GM21825 (cell line): ENCODE results near the gene NUDT22.

ENCODE experiments used
- ATAC-seq: cut with Tn5 transposase; IDR thresholded peaks from one replicate; pipeline ENCODE4 v1.9.1; 2021; ENCODE audit warnings: mild to moderate bottlenecking, moderate library complexity; ENCODE audit not compliant: unreplicated experiment

NUDT22 gene

DNA sequence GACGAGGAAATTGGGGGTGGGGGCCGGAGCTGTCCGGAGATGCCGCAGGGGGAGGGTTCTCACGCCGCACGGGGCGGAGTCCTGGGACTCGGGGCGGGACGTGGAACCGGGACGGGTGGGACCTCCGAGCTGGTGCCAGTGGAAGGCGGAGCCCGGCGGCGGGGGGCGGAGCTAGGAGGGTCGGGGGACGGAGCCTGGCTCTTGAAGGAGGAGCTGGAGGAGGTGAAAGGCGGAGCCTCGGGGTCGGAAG is 15.1 kb downstream of the NUDT22 start:
- peak; percentile 59 for ATAC-seq

DNA sequence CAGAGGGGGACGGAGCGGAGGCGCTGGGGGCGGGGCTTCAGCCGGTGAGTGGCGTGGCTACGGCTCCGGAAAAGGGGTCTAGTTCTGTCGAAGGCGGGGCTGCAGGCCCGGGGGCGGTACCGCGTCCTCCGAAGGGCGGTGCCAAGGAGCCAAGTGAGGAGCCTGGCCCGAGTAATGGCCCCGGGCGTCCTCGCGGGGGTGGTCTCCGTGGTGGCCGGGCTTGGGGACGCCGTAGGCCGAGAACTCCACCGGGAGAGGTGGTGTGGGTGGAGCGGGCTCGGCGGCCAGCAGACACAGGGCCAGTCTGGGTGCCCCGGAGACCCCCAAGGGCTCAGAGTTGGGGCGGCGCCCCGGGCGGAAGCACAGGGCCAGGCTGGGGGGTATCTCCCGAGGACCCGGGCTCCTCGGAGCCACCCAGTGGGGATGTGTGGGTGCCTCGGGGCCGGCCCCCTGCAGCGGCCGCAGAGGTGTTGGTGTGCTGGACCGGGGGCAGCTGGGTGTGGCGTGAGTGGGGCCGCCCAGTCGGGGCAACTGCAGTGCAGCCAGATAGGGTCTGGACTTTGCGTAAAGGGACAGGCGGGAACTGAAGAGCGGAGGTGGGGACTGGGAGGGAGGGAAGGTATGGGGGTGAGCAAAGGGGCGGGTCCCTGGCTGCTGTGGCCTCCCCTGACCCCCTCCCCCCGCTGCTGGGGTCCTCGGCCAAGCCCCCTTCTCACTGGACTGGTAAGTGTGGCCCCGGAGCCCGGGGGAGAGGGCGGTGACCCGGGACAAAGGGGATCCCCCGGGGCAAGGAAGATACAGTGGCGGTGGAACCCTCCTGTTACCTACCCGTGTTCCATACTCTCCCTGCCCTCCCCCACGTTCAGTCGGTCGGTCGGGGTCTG is 15.7 kb downstream of the NUDT22 start:
- peak; percentile 56 for ATAC-seq

DNA sequence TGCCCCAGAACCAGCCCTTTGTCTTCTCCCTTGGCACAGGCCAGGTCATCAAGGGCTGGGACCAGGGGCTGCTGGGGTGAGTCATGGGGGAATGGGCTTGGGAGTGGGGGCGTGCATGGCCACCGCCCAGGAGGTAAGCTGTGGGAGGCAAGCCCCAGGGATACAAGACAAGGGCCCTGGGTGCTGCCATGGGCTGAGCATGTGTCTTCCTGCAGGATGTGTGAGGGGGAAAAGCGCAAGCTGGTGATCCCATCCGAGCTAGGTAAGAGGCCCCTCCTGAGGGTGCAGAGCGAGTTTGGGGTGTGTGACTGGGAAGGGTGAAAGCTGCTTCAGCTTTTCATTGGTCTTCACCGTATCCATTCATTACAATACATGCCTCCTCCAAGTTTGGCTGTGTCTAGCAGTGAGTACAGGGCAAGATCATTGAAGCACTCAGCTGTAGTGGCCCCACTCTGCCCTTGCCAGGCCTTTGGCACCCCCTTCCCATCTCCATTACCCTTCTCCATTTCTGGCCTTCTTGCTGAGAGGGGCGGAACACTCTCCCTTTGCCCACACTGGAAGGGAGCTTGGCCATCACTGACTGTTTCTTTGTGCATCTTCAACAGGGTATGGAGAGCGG is 17.3 kb downstream of the NUDT22 start:
- no peak for ATAC-seq

DNA sequence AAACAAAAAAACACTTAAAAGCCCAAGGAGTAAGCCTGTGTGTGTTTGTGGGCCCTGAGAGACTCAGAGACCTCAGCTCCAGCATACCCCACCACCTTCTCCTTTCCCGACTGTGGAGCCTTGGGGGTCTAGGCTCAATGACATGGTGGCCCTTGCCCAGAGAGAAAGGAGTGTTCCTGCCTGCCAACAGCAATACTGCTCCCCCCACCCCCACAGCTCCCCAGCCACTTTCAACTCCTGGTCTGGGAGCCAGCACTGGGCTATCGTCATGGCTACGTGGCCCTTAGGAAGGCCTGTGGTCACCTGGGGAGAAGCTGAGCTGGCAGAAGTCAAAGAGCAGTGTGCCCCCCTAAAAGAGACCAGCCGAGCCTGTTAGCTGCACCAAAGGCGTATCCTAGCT is 18.0 kb downstream of the NUDT22 start:
- no peak for ATAC-seq

DNA sequence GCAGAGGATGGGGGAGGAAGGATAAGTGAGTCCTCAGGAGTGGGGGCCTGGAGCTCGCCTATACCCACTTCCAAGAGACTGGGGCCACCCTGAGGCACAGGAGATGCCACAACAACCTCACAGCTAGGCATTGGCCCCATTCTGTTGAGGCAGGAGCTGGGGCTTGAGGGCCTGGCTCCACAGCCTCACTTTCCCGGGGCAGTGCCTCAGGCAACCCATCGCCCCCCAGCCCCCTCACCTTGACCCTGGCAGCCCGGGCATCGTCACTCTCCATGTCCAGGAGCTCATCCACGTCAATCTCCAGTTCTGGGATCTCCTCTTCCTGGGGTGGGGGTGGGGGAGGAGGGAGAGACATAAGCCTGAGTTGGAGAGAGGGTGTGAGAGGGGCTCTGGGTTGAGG is 18.9 kb downstream of the NUDT22 start:
- no peak for ATAC-seq

DNA sequence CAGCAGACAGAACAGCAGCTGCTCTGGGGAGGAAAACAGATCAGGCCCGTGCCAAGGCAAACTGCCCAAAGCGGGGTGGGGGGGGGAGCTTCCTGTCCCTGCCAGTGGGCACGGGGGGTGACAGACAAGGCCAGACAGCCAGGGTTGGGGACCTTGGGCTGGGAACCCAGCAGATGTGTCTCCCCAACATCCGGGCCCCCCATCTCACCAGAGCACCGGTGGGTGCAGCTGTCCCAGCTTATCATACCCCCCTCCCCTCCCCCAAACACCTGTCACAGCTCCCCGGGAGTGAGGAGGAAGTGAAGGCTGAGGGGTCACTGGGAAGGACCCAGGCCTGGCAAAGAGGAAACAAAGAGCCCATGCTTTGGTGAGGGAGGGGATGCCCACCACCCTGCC is 19.3 kb downstream of the NUDT22 start:
- ATAC-seq, result no peak

DNA sequence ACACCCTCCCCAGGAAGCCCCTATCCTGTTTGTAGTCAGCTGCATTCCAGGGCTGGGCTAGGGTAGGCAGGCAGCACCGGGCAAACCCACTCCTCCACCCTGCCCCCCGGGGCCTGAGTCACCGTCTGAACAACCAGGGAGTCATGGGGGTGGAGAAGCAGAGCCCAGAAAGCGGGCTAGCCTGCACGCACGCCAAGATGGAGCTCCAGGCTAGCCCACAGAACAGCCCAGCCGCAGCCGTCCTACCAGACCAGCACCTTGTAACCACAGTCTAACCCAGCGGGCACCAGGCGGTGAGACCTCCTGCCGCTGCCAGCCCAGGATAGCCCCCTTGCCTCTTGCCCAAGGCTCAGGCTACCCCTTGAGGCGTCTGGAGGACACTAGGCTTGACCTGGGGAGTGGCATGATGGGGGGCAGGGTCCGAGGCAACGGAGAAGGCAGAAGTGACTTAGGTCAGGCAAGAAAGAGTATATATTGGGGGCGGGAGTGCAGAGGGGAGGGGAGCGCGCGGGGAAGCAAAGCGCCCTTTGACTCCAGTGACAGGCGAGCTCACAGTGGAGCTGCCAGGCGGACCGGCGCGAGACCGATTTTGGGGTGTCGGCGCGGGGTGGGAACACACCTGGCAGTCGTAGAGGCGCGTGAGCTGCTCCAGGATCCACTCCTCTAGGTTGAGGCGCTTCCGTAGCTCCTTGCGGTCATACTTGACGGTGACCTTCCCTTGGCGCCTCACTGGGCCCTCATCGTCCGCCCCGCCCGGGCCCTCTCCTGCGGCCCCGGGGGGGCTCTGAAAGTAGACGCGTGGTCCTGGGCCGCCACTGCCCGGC is 19.9 kb downstream of the NUDT22 start:
- no peak for ATAC-seq

DNA sequence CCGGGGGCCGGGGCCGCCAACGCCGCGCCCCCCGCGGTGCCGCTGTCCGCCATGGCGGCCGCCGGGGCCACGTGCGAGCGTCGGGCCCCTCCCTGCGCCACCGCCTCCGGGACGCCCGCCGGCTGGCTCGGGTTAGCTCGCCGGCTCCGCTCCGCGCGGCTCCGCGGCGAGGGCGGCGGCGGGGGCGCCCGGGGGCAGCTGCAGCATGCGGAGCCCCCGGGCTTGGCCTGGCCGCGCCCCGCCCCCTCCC is 20.5 kb downstream of the NUDT22 start:
- peak; percentile 5 for ATAC-seq

DNA sequence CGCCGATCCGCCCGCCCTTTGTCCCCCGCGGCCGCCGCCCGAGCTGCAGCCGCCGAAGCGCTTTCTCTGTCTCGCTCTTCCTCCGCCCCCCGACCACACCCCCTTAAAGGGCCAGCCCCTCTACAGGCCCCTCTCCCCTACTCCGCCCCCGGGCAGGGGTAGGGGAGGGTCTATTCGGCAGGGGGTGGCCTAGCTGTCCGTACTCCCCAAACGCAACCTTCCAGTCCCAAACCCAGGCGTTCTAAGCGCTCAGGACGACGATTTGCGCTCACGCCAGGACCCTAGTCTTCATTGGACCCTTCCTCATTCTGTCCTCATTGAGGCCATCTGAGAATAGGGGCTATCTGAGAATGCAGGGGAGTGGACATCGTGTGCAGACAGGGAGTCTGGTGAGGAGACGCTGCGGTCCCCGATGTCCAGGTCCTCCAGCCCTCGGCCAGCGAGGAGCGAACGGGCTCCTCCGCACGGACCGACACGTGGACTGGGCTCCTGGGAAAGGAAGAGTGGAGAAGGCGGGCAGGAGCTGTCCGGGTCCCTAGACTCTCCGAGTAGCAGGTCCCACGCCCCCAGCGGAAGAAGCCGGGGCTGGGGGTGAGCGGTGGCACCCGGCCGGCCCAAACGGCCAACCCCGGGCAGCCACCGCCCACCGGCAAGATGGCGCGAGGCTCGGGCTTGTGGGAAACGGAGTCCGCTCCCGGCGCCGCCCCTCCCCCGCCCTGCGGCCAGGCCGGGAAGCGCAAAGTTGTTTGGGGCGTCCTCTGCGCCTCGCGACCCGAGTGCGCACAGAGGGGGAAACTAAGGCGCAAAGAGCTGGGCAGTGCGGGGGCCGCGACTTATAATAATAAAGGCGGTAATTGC is 21.0 kb downstream of the NUDT22 start, which contains the start of gene PPP1R14B:
TSS of gene PPP1R14B (minus strand) at position 73 of the 858 bp plus-strand sequence. CDS start 270 bp downstream, outside the sequence.
- ATAC-seq, result peak; percentile 28

DNA sequence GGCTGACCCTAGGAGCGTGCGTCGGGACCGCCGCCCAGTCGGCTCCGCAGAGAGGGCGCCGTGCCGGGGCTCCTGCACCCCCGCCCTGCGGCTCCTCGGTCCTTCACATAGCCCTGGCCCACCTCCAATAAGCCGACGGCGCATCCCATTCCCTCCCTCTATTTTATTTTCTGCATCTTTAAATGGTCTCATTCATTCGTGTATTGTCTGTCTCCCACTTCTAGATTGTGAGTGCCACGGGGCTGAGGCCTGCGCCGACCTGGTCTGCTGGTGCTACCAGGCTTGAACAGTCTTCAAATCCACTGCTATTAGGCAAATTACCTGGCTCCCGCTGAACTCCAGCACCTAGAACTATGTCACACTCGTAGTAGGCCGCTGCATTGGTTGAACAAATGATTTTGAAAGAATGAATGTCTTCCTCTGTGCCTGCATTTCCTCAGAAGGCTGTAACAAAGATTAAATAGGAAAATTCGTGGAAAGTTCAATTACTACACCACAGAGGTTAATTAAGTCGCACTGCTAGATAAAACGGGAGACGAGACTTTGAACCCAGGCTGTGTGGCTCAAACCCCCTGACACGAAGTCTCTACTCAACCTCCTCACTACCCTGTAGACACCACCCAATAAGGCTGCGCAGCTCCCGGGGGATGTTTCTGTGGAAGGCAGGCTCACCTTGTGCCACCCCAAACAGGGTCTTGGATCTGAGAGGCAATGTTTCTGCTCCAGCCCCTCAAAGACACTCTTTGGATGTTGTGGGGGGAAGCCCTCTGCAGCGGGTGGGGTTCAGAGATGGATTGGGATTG is 21.9 kb downstream of the NUDT22 start:
- no peak for ATAC-seq

DNA sequence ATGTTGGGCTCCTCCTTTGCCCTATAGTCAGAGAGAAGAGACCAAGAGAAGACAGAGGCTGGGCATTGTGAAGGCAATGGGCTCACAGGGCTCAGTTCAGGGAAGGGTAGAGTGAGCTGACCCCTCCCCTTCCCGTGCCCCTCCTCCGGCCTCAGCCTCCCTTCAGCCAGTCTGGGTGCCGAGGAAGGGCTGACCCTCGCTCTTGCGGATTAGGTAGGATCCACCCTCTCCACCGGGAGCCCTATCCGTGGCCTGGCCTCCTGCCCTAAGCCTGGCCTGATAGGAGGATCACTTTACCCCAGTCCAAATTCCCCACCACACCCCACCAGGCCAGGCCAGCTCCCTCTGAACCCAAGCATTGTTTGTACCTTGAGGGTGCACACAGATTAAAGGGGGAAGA is 22.5 kb downstream of the NUDT22 start:
- ATAC-seq, result no peak

DNA sequence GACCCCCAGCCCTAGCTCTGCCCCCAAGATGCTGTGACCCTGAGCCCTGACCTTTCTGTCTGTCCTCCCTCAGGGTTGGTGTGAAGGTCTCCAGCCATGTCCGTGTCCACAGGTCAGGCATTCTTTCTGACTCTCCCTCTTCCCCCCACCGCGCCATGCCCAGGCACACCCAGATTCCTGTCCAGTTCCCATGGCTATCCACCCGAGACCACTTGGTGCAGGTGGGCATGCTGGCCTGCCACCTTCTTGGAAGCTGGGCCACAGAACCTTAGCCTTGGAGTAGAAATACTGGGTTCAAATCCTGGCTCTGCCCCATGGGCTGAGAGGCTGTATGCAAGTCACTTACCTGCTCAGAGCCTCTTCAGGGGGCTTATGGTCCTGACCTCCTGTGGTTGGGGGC is 23.0 kb downstream of the NUDT22 start:
- no peak for ATAC-seq

DNA sequence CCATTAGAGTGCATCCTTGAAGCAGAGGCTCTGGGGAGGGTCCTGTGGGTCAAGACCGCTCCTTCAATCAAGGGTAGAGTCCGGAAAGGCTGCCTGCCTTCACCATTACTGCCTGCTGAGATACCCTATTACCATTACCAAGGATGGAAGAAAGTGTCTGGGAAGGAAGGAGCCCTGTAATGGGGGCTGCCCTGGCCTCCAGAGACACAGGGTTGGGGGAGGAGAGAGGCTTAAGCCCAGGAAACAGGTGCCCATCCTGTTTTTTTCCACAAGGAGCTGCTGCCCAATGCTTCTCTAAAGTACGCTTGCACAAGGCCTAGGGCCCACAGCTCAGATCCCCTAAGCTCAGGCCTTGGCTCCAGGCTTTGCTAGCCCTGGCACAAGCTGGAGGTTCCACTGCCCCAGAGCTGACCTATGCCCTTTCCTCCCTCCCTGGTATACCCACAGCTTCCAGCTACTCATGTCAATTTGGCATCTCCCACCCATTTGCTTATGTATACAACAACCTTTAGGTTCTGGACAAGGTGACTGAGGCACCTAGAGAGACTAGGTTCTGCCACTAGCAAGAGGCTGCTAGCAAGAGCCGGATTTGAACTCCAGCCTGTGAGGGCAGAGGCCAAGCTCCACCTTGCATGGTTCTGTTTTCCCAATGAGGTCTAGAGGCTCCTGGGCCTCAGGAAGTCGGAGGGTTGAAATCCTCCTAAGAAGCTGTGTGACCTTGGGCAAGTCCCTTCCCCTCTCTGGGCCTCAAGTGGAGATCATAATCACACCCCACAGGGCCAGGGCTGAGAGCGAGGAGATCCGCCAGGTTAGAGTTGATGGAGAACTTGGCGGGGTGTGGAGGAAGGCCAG is 23.7 kb downstream of the NUDT22 start:
- no peak for ATAC-seq

DNA sequence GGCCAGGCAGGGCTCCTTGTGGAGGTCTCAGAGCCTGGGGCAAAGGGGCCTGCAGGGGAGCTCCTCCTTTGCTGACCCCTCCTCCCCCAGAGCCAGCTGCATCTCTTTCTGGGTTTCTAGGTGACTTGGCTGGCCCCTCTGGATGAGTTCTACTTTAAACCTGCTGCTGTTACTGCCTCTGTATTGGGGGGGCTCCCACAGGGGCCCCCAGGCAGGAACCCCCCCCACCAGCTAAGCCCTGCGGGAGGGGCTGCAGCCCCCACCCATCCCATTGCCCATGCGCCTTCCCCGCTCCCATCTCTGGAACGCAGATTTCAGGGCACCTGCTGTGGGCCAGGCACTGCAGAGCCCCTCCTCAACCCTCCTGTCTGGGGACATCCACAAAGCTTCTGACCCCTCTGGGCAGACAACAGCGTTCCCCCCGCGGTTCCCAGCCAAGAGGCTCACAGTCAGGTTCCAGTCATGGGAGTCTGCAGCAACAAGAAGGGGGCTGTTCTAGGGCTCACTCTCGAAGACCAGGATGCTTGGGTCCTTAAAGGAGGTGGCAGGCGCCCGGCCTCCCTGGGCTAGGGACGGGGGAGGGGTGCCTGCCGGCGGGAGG is 24.4 kb downstream of the NUDT22 start:
- no peak for ATAC-seq

DNA sequence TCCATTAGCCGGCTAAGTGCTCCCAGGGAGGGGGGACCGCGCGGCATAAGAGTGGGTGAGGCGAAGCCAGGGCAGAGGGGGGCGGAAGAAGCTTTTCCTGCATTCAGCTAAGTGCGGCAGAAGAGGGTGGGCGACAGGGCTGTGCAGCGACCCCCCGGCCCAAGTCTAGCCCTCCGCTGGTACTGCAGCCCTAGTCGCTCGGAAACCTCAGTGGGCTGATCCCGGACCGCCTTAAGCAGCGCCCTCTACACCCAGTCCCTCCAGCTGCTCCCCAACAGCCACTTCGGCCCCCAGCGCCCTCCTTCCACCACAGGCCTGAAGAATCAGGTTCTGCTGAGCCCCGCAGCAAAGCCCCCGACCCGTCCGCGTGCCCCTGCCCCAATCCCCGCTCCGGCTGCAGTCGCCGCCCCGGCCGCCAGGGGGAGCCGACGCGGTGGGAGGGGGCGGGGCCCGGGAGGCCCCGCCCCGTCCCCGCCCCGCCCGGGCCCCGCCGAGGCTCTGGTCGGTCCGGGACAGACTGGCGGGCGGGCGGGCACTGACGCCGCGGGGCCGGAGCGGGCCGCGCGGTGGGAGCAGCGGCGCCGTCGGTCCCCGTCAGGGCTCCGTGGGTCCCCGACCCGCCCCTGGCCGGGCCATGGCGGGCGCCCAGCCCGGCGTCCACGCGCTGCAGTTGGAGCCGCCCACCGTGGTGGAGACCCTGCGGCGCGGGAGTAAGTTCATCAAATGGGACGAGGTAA is 25.1 kb downstream of the NUDT22 start, which contains the start of gene PLCB3:
TSS of gene PLCB3 (plus strand) at position 515 of the 737 bp plus-strand sequence. CDS start at position 635, 120 bp downstream.
- ATAC-seq, result peak; percentile 38

DNA sequence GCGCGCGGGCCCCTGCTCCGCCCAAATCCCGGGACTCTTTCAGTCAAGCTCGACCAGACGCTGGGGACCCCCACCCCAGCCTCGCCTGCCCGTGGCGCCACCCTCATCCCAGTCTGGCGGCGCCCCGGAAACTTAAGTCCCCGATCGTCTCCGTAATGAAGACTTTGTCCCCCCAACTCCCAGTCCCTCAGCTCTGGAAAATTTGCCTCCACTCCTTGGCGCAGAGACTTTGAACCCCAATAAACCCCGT is 25.6 kb downstream of the NUDT22 start:
- no peak for ATAC-seq

DNA sequence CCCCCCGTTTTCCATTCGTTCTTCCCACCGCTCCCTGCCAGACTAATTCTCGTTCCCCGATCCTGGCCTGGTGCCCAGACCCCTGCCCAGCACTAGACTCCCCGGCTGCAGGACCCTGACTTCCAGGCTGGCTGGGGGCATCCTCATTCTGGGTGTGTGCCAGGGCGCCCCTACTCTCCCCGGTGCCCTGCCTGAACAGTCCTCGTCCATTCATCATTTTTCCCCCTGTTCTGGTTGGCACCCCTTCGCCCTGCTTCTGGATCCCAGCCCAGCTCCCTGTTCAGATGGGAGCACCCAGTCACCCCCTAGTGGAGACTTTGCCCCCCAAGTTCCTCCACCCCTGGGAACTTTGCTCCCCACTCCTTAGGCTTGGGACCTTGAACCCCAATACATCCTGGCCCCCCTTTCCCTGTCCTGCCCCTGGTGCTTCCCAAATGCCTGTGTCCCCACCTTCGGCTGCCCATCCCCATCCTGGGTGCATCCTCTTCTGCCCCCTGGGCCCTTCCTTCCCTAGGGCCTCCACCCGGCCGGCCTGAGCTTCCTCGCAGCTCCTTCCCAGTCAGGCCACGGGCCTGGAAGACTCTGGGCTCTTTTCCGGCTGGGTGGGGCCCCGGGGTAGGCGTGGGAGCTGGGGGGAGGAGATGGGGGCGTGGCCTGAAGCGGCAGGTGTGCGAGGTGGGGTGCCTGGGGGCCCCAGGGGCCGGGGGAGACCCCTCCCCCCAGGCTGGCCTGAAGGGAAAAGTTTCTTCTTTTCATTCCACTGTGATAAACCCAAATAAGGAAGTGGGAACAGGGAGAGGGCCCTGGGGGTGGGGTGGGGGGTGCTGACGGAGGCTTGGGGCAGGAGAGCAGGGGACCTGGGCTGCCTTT is 26.2 kb downstream of the NUDT22 start:
- no peak for ATAC-seq

DNA sequence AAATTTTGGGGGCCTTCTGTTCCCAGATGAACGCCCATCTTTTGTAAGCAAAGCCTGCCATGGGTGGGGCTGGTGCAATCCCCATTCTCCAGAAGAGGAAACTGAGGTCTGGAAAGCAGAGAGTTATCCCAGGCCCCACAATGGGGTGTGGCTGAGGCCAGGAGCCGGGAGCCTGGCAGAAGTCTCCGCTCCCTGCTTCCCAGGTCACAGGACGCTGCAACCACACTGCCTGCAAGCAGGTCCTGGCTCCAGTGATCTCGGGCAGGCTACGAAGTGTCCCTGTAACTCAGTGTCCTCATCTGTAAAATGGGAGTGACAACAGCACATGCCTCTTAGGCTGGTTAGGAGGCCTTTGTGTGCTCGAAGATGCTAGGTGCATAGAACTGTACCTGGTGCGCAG is 27.0 kb downstream of the NUDT22 start:
- ATAC-seq, result no peak
